Keratinocyte (primary cell): ENCODE data around the gene TTLL5.

Experiments used
- CTCF ChIP-seq, 3 experiments: IDR thresholded peaks in 1 of 3; conservative IDR thresholded peaks in 1 of 3; optimal IDR thresholded peaks in 1 of 3; 2 replicates in 2 of 3; 3 replicates in 1 of 3; pipeline versions ENCODE3 to v1.5.1; 2011; ENCODE audit warnings: low read length in 3 of 3, mild to moderate bottlenecking in 3 of 3, moderate library complexity in 2 of 3, control low read depth in 1 of 3, inconsistent platforms in 1 of 3; ENCODE audit not compliant: insufficient read depth in 2 of 3; ENCODE audit errors: extremely low read depth in 1 of 3
- EZH2 ChIP-seq: IDR thresholded peaks from one replicate; pipeline ENCODE4 v1.6.1; 2012; ENCODE audit warnings: inconsistent platforms, mild to moderate bottlenecking, low read length, moderate library complexity

GRCh38 chr14:75631453-75631831 is 29.6 kb upstream of the TTLL5 start:
- no peak for TF ChIP-seq CTCF (optimal IDR thresholded peaks at IDR 0.05 in 1 of 3, IDR thresholded peaks at IDR 0.05 in 1 of 3, conservative IDR thresholded peaks at IDR 0.05 in 1 of 3; ENCODE audit: extremely low read depth in 1 of 3, insufficient read depth in 2 of 3, low read length in 3 of 3)
- TF ChIP-seq EZH2 = no peak
